GM23338 (cell line): Measurements from ENCODE around the gene COL24A1. TPM values are rescaled to one million over a fixed set of nuclear protein-coding genes. Genes with fewer than 3 reads are reported as not detected.
A peak's percentile ranks its signal among the peaks of the same experiment; 100 is the strongest.

Experiments used
- ATAC-seq: fragments of 200-7000 bp; cut with Tn5 transposase; 3 replicates; pipeline ENCODE4 v1.9.1; 2020
- DNase-seq: peaks from one replicate; pipeline ENCODE4 v3.0.0-alpha.2; 2015; ENCODE audit warnings: low spot score
- H2AFZ ChIP-seq: fragments of 200-600 bp; sonication (generic); 2 replicates; pipeline ENCODE4 v1.8.0; 2016; ENCODE audit warnings: antibody characterized with exemption, mild to moderate bottlenecking, moderate library complexity
- H3F3A ChIP-seq: fragments of 200-600 bp; sonication (generic); replicated peaks from 2 replicates; pipeline ENCODE4 v1.8.0; 2017; ENCODE audit warnings: antibody characterized with exemption, mixed run types, low read depth
- H3K27ac ChIP-seq: fragments of 200-600 bp; sonication (generic); 2 replicates; pipeline ENCODE4 v1.6.1; 2016; ENCODE audit warnings: low read depth
- H3K27me3 ChIP-seq: fragments of 200-600 bp; sonication (generic); 2 replicates; pipeline ENCODE4 v1.8.0; 2016; ENCODE audit warnings: mild to moderate bottlenecking, mixed run types, moderate library complexity; ENCODE audit not compliant: insufficient read depth
- H3K36me3 ChIP-seq: fragments of 200-600 bp; sonication (generic); 2 replicates; pipeline ENCODE4 v1.8.0; 2016; ENCODE audit warnings: mild to moderate bottlenecking; ENCODE audit not compliant: insufficient read depth
- H3K4me1 ChIP-seq: fragments of 200-600 bp; sonication (generic); 2 replicates; pipeline ENCODE4 v1.8.0; 2016; ENCODE audit warnings: mild to moderate bottlenecking, moderate library complexity; ENCODE audit not compliant: insufficient read depth
- H3K4me2 ChIP-seq: fragments of 200-600 bp; sonication (generic); 2 replicates; pipeline ENCODE4 v1.7.1; 2017; ENCODE audit warnings: mixed run types
- H3K4me3 ChIP-seq: fragments of 200-600 bp; sonication (generic); 2 replicates; pipeline ENCODE4 v1.6.1; 2016; ENCODE audit warnings: mixed run types
- H3K79me2 ChIP-seq: fragments of 200-600 bp; sonication (generic); replicated peaks from 2 replicates; pipeline ENCODE4 v1.8.0; 2017; ENCODE audit warnings: mild to moderate bottlenecking; ENCODE audit not compliant: insufficient read depth
- H3K9me2 ChIP-seq: fragments of 200-600 bp; sonication (generic); 2 replicates; pipeline ENCODE4 v1.8.0; 2017; ENCODE audit not compliant: insufficient read depth
- H4K20me1 ChIP-seq: fragments of 200-600 bp; sonication (generic); replicated peaks from 2 replicates; pipeline ENCODE4 v1.8.0; 2017; ENCODE audit warnings: mild to moderate bottlenecking; ENCODE audit not compliant: insufficient read depth
- H3K27ac Mint-ChIP-seq: 2 replicates; pipeline ENCODE4 v1.8.0; 2020; ENCODE audit warnings: inconsistent platforms, mild to moderate bottlenecking, moderate library complexity, mixed read lengths
- H3K27me3 Mint-ChIP-seq: 3 replicates; pipeline ENCODE4 v1.8.0; 2022; ENCODE audit warnings: low read depth, mild to moderate bottlenecking, moderate library complexity, mixed read lengths, inconsistent platforms; ENCODE audit not compliant: insufficient read depth, poor library complexity
- H3K36me3 Mint-ChIP-seq: 3 replicates; pipeline ENCODE4 v1.8.0; 2021; ENCODE audit warnings: low read depth, mild to moderate bottlenecking, inconsistent platforms, moderate library complexity, mixed read lengths
- H3K4me1 Mint-ChIP-seq: 3 replicates; pipeline ENCODE4 v1.8.0; 2020; ENCODE audit warnings: mild to moderate bottlenecking, inconsistent platforms, mixed read lengths
- H3K4me3 Mint-ChIP-seq: 3 replicates; pipeline ENCODE4 v1.8.0; 2021; ENCODE audit warnings: moderate library complexity, mild to moderate bottlenecking, inconsistent platforms, mixed read lengths
- H3K9me3 Mint-ChIP-seq: 3 replicates; pipeline ENCODE4 v1.8.0; 2020; ENCODE audit warnings: moderate library complexity, mild to moderate bottlenecking, inconsistent platforms, mixed read lengths
- CREB1 ChIP-seq: fragments of 250-450 bp; sonication (Bioruptor Pico); IDR thresholded peaks from 2 replicates; pipeline ENCODE4 v1.5.0; 2020; ENCODE audit warnings: low read depth, mild to moderate bottlenecking, moderate library complexity
- CTCF ChIP-seq, 2 experiments: fragments of 200-600 bp in 1 of 2; sonication (generic) in 1 of 2; conservative IDR thresholded peaks; 2 replicates each; pipeline versions ENCODE4 v1.5.1 to v1.6.1; 2016 to 2017; ENCODE audit warnings: antibody characterized with exemption in 2 of 2, low read depth in 2 of 2, mild to moderate bottlenecking in 2 of 2, moderate library complexity in 1 of 2
- ETS1 ChIP-seq: IDR thresholded peaks from 2 replicates; pipeline ENCODE4 v1.6.1; 2016; ENCODE audit warnings: antibody characterized with exemption
- EZH2 ChIP-seq: fragments of 200-600 bp; sonication (generic); IDR thresholded peaks from one replicate; pipeline ENCODE4 v1.8.0; 2017; ENCODE audit warnings: antibody characterized with exemption, mild to moderate bottlenecking, low read depth; ENCODE audit not compliant: unreplicated experiment
- EZH2phosphoT487 ChIP-seq: fragments of 200-600 bp; sonication (generic); IDR thresholded peaks from one replicate; pipeline ENCODE4 v1.8.1; 2018; ENCODE audit warnings: antibody characterized with exemption; ENCODE audit not compliant: unreplicated experiment
- JUNB ChIP-seq: IDR thresholded peaks from one replicate; pipeline ENCODE4 v1.6.1; 2016; ENCODE audit warnings: antibody characterized with exemption; ENCODE audit not compliant: unreplicated experiment
- NANOG ChIP-seq: IDR thresholded peaks from 2 replicates; pipeline ENCODE4 v1.6.1; 2016; ENCODE audit warnings: antibody characterized with exemption, borderline replicate concordance
- POLR2AphosphoS5 ChIP-seq: IDR thresholded peaks from 2 replicates; pipeline ENCODE4 v1.6.1; 2016; ENCODE audit warnings: antibody characterized with exemption, low read depth
- REST ChIP-seq: IDR thresholded peaks from one replicate; pipeline ENCODE4 v1.6.1; 2018; ENCODE audit warnings: antibody characterized with exemption; ENCODE audit not compliant: unreplicated experiment
- STAT1 ChIP-seq: IDR thresholded peaks from one replicate; pipeline ENCODE4 v1.6.1; 2016; ENCODE audit warnings: antibody characterized with exemption; ENCODE audit not compliant: unreplicated experiment
- ZNF114 ChIP-seq: fragments of 250-450 bp; sonication (Bioruptor Pico); IDR thresholded peaks from 2 replicates; pipeline ENCODE4 v1.5.0; 2020; ENCODE audit warnings: mild to moderate bottlenecking, moderate library complexity
- ZNF331 ChIP-seq: fragments of 250-450 bp; sonication (Bioruptor Pico); IDR thresholded peaks from 2 replicates; pipeline ENCODE4 v1.5.0; 2020; ENCODE audit warnings: low read depth, mild to moderate bottlenecking, moderate library complexity
- ZNF462 ChIP-seq: fragments of 250-450 bp; sonication (Bioruptor Pico); IDR thresholded peaks from 2 replicates; pipeline ENCODE4 v1.5.0; 2020; ENCODE audit warnings: mild to moderate bottlenecking, moderate library complexity
- polyA plus RNA-seq: library from polyadenylated mRNA; unstranded; fragments of >200 nt; fragmentation: Nextera tagmentation; extraction: Ambion mirVana; gene quantifications from 2 replicates; pipeline ENCODE4 v1.2.1, GENCODE V29; 2016
- total RNA-seq: library from RNA; depleted of rRNA; stranded (reverse); fragments of >200 nt; shearing (Covaris generic); gene quantifications from 2 replicates; pipeline ENCODE4 v1.2.3, GENCODE V29; 2014

COL24A1 gene
- total and polyA plus RNA-seq, 2 experiments from 2014 or later, result 1.2 to 2.1 TPM

- peaks cover under 1% of the 10 kb centered on the region; the same call in 1 of the 2 replicates for H3K4me1 ChIP-seq
- H4K20me1 ChIP-seq, result no peaks in the 10 kb centered on the region
- no peaks in the 10 kb centered on the region for H3K9me2 ChIP-seq
- Mint-ChIP-seq H3K36me3 (no peaks in the 10 kb centered on the region), H3K4me1 (no peaks in the 10 kb centered on the region; the same call in 2 of the 3 replicates), H3K27me3 (no peaks in the 10 kb centered on the region), H3K4me3 (no peak overlapping the region), H3K27ac (no peak overlapping the region), H3K9me3 (no peaks in the 10 kb centered on the region)
- H3K27me3 ChIP-seq, result no peaks in the 10 kb centered on the region
- H3K4me3 ChIP-seq, result no peak overlapping the region
- H3K79me2 ChIP-seq, result no peaks in the 10 kb centered on the region
- H2AFZ ChIP-seq, result peak overlapping the region; percentile 59; the same call in 1 of the 2 replicates
- no peaks in the 10 kb centered on the region for H3F3A ChIP-seq
- DNase-seq, result no peak
- no peak overlapping the region for H3K4me2 ChIP-seq
- no peak overlapping the region for H3K27ac ChIP-seq
- no peak for ATAC-seq
- H3K36me3 ChIP-seq, result no peaks in the 10 kb centered on the region
- TF ChIP-seq JUNB (no peak), ETS1 (no peak), ZNF331 (CRISPR knock-in tag) (no peak), REST (no peak), STAT1 (no peak), CREB1 (no peak), POLR2AphosphoS5 (no peak), ZNF114 (CRISPR knock-in tag) (no peak), CTCF (conservative IDR thresholded peaks at IDR 0.05; ENCODE audit: low read depth in 2 of 2) (no peak), NANOG (no peak), EZH2 (no peak), ZNF462 (CRISPR knock-in tag) (no peak), EZH2phosphoT487 (no peak)
These were observed 44.7 kb upstream of the COL24A1 start for GRCh38 chr1:86201311-86201710.
